Fibroblast of skin of back (primary cell): ENCODE data around the gene EDC4.
"Not testable (repeated sequence)": the region's sequence is repeated elsewhere in the genome, so short reads cannot be mapped to it uniquely, and the experiment has no call there.

ENCODE experiments used
- DNase-seq: peaks from one replicate; pipeline ENCODE4 v3.0.0-alpha.2; 2013

Gene EDC4

GRCh38 chr16:67909056-67909742 is 36.3 kb downstream of the EDC4 start:
- DNase-seq = no peak

GRCh38 chr16:67910158-67910557 is 37.3 kb downstream of the EDC4 start:
- peak; percentile 26 for DNase-seq

- DNase-seq = no peak
Measured at GRCh38 chr16:67914758-67915495, 42.1 kb downstream of the EDC4 start.

- not testable (repeated sequence) for DNase-seq
Measured at GRCh38 chr16:67915496-67915769, 42.6 kb downstream of the EDC4 start.

GRCh38 chr16:67915831-67916723 is 43.2 kb downstream of the EDC4 start:
- no peak for DNase-seq

GRCh38 chr16:67917140-67917851 is 44.4 kb downstream of the EDC4 start:
- DNase-seq = no peak

GRCh38 chr16:67917852-67918236 is 45.0 kb downstream of the EDC4 start:
- peak; percentile 89 for DNase-seq

- no peak for DNase-seq
Measured at GRCh38 chr16:67919622-67920221, 46.9 kb downstream of the EDC4 start.

GRCh38 chr16:67922221-67922620 is 49.4 kb downstream of the EDC4 start:
- DNase-seq = no peak

GRCh38 chr16:67922740-67923139 is 49.9 kb downstream of the EDC4 start:
- no peak for DNase-seq

- DNase-seq = no peak
Measured at GRCh38 chr16:67923414-67924116, 50.7 kb downstream of the EDC4 start.

GRCh38 chr16:67924140-67924906 is 51.5 kb downstream of the EDC4 start:
- DNase-seq = no peak

GRCh38 chr16:67926181-67926750 is 53.4 kb downstream of the EDC4 start:
- no peak for DNase-seq

- DNase-seq = no peak
Measured at GRCh38 chr16:67927131-67927941, 54.5 kb downstream of the EDC4 start.

- DNase-seq = no peak
Measured at GRCh38 chr16:67928147-67928546, 55.3 kb downstream of the EDC4 start.

GRCh38 chr16:67928561-67929364 is 55.9 kb downstream of the EDC4 start:
- DNase-seq = peak; percentile 58

GRCh38 chr16:67930191-67930590 is 57.3 kb downstream of the EDC4 start:
- no peak for DNase-seq

GRCh38 chr16:67930678-67931211 is 57.9 kb downstream of the EDC4 start:
- DNase-seq = no peak
